CD4-positive, alpha-beta T cell treated with Interleukin-17A for 1 hour (primary cell): ENCODE results near the gene EXD3.

ENCODE experiments used
- DNase-seq: peaks from one replicate; pipeline ENCODE4 v3.0.0-alpha.2; 2020

The EXD3 gene

GRCh38 chr9:137374131-137374845 lies 48.7 kb downstream of the EXD3 start:
- no peak for DNase-seq

- no peak for DNase-seq
These were observed 49.4 kb downstream of the EXD3 start for GRCh38 chr9:137373611-137373980.

DNA sequence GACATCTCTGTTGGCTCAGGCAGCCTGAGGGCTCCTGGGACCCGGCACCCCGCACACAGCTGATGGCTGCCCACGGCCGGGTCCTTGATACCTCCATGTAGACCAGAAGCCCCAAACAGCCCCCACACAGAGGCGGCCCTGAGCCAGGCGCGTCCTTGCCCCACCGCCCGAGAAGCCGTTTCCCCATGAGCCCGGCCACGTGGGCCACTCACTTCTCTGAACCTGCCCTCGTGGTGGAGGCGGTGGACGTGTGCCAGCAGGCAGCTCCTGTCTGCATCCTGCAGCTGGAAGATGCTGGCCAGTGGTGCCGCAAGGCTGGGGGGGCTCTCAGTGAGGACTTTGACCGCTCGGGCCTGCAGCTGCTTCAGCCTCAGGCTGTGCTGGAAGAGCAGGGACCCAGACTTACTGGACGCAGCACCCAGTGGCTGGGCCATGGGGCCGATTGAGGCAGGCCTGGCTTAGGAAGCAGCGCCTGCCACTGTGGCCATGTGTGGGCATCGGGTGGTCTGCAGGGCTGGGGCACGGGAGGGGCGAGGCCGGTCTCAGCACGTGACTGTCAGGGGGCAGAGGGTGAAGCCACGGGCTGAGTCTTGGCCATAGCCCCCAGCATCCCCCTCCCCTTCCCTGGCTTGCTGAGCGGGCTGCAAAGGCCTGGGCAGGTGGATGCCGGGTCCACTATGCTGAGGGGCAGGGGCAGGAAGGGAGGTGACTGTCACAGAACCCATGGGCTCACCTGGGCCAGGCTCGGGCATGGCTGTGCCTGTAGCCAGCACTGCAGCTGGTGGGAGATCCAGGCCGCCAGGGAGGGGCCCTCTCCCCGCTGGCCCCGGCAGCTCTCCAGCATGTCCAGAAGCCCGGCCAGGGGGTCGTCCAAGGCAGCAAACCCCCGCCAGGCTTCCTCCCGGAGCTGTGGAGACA lies 50.0 kb downstream of the EXD3 start:
- no peak for DNase-seq

- no peak for DNase-seq
These were observed 50.9 kb downstream of the EXD3 start for GRCh38 chr9:137371946-137372651.

DNA sequence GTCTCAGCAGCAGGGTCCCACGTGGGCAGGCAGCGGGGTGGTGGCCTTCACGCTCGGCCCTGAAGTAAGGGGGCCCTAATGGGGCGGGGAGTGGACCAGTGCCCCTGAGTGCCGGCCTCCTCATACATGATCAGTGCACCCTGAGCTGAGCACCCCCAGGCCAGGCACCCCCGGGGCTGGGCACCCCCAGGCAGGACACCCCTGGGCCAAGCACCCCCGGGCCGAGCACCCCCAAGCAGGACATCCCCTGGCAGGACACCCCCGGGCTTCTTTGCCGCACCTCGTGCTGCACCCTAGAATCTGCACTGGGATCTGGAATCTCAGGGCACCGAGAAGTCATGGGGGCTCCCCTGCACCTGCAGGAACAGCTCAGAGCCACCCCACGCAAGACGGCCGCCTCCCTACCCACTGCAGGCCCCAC lies 51.4 kb downstream of the EXD3 start:
- no peak for DNase-seq

- DNase-seq: no peak
These were observed 52.0 kb downstream of the EXD3 start for GRCh38 chr9:137370865-137371520.

GRCh38 chr9:137369911-137370764 lies 52.8 kb downstream of the EXD3 start:
- DNase-seq: no peak

DNA sequence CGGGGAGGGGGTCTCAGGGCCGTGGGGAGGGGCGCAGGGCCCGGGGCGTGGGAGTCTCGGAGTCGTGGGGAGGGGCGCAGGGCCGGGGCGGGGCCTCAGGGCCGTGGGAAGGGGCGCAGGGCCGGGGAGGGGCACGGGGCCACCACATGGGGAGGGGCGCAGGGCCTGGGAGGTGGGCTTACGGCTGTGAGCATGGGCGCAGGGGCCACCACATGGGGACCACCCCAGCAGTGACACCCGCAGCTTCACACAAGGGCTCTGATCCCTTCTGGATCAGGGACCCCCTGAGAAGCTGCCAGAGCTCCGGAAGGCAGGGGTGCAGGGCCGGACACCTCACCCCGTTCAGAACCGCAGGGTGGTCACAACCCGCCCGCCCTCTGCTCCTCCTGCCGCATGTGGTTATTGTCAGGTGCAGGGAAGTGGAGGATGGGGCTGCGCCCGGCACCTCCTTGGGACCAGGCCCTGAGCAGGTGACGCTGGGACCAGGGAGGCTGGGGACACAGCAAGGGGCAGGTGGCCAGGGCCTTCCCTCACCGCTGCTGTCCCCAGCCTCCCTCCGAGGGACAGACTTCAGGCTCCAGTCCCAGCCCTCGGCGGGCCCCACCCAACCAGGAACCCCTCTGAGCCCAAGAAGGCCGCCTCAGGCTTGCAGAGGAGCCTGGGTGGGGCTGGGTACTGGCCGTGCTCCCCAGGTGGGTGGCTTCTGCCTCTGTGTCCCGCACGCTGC lies 53.7 kb downstream of the EXD3 start:
- DNase-seq: no peak

DNA sequence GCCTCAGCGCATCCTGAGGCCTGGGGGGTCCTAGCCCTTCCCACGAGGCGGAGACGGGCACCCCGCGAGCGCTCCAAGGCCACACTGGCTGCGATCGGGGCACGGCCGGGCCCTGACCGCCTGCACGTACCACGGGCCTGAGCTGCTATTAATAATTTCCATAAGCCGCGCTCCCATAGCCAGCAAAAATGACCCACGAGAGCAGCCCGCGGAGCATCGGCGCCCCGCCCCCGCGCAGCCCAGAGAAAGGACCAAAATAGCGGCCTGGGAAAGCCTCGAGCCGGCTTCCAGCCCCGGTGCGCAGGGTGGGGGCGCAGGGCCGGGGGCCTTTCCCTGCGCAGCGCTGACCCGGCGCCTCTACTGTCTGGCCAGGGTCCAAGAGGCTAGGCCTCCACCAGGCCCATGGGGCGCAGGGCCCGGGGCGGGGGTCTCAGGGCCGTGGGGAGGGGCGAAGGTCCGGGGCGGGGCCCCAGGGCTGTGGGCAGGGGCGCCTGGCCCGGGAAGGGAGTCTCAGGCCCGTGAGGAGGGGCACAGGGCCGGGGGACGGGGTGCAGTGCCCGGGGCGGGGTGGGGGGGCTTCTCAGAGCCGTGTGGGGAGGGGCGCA lies 54.4 kb downstream of the EXD3 start:
- no peak for DNase-seq

DNA sequence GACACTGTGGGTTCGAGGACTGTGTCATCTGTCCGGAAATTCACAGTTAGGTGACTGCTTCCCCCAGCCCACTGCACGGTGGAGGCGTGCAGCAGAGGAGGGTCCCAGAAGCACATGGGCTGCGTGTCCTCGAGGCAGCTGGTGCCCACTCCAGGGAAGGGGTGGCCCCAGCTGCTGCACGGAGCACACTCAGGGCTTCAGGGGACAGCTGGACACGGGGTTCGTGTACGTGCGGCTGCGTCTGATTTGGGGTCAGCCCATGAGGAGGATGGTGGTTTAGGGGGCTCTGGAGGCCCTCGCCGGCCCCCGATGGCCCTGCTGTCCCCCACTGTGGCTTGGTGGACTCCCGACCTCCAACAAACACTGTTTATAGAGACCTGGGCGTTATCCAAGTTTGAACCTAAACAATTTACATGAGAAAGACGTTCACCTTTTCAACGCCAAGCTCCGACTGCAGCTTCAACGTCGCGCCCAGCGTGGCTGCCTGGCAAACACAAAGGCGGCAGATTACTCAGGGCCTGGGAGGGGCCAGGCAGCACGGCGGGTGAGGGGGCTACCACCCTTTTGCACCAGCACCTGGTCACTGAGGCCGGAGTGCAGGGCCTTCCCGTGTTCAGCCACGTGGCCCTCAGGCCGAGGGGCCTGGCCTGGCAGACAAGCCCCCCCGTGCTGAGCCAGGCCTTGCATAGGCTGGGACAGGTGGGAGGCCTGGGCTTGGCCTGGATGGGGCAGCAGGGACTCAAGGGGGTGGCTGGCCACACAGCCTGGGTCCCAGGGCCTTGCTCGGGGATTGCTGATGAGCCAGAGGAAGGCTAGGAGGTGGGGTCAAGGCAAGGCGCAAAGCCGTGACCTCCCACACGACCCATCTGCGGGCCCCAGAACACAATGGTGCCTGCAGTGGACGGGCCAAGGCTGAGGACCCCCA lies 55.2 kb downstream of the EXD3 start:
- DNase-seq: no peak

GRCh38 chr9:137366891-137367381 lies 56.0 kb downstream of the EXD3 start:
- DNase-seq: no peak

DNA sequence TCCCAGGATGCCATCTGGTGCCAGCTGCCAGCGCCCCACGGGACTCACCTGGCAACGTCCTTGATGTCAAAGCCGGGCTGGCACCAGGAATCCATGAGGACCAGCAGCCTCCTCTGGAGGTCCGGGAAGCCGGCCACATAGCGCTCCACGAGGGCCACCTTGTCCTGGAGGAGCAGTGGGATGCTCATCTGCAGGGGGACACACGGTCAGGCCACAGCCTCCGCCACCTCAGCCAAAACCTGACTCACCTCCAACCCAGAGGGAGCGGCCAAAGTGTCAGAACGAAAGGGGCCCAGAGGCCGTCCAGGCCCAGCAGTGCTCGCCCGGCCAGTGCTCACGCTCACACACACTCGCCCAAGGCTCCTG lies 56.5 kb downstream of the EXD3 start:
- no peak for DNase-seq

GRCh38 chr9:137365552-137366444 lies 57.2 kb downstream of the EXD3 start:
- DNase-seq: no peak

DNA sequence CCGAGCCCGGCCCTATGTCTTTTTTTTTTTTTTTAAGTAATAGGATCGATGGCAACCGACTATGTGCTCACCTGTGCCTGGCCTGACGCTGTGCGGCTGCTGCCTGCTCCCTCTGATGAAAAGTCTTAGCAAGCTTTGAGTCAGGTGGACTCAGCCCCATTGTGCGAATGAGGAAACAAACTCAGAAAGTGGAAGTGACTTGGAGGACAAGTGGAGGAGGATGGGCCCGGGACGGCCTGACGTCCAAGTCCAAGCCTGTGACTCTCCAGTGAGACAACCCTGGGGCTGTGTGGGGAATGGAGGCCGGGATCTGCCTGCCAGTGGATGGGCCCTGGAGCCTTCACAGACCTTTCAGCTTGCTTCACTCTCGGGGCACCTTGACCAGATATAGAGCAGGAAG lies 57.9 kb downstream of the EXD3 start:
- DNase-seq: no peak

- no peak for DNase-seq
These were observed 63.1 kb downstream of the EXD3 start for GRCh38 chr9:137359850-137360249.

DNA sequence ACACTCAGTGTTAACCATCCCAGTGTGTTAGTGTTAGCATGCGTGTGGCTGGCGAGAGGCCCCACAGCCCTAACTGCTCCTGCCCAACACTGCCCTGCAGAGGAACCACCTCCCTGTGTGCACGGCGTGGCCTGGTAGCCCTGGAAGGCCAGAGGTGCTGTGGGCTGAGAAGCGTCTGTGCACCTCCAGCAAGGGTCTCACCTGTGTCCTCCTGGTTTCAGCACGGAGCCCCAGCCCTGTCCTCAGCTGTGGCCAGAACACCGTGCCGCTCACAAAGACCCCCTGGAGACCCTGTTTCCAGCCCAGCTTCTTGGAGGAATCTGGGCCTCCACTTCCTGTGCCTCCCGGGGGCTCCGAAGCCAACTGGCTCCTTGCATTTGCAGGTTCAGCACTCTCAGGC lies 64.8 kb downstream of the EXD3 start:
- no peak for DNase-seq

- DNase-seq: no peak
These were observed 65.8 kb downstream of the EXD3 start for GRCh38 chr9:137357166-137357565.

- no peak for DNase-seq
These were observed 67.1 kb downstream of the EXD3 start for GRCh38 chr9:137355761-137356365.
